Measurements from ENCODE around the gene SYNE3. TPM values are rescaled to one million over a fixed set of nuclear protein-coding genes. Genes with fewer than 3 reads are reported as not detected.

The SYNE3 gene
- total RNA-seq, 1 donor from 2014 or later, result 12.2 TPM

GRCh38 chr14:95527387-95528002 is 11.0 kb upstream of the SYNE3 start:
- ATAC-seq (peak; percentile 63), DNase-seq (no peak)
- intact Hi-C loops (cut with micrococcal nuclease), result loop anchor here (5.0 kb wide), 1 partner anchor 85 kb away; no protein-coding TSS in a partner anchor

DNA sequence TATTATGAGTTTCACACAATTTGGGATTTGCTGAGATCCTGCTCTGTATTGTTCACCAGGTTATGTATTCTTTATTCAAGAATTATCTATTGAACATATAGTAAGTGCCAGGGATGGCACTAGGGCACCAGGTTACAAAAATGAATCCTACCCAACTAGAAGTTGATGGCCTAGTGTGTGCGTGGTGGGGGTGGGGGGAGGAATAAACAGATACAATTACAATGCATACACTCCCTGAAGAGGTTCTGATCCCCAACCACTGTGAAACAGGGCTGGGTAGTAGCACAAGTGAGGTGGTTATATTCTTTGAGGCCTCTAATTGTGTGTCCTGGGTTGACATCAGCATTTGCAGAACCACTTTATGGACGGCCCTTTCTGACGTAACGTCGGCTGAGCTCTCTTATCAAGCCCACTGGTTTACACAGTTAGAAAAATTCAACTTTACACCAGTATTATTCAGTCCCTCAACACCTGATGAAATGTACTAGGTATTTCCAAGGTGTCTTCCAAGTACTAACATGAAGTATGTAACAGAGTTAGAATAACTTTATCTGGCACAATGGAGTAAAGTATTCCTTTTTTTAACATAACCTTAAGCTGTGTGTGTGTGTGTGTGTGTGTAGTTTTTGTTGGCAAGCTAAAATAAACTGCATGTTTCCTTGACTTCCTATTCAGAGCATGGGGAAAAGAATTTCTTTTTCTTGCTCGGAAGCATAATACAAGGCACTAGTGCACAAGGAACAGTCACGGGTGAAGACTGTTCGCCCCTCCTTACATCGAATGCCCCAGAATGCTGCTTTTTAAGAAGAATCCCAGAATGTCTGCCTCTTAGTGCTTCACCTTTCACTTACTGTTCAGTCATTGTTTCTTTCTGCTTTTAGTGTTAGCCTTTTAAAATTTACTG is 10.3 kb upstream of the SYNE3 start:
- intact Hi-C loops (cut with micrococcal nuclease), result loop anchor here (5.0 kb wide), 1 partner anchor 84 kb away; no protein-coding TSS in a partner anchor
- ATAC-seq (peak; percentile 50), DNase-seq (no peak)

GRCh38 chr14:95525999-95526398 is 9.5 kb upstream of the SYNE3 start:
- ATAC-seq, result no peak
- intact Hi-C loops (cut with micrococcal nuclease), result loop anchor here (5.0 kb wide), 1 partner anchor 84 kb away; no protein-coding TSS in a partner anchor
- no peak for DNase-seq

DNA sequence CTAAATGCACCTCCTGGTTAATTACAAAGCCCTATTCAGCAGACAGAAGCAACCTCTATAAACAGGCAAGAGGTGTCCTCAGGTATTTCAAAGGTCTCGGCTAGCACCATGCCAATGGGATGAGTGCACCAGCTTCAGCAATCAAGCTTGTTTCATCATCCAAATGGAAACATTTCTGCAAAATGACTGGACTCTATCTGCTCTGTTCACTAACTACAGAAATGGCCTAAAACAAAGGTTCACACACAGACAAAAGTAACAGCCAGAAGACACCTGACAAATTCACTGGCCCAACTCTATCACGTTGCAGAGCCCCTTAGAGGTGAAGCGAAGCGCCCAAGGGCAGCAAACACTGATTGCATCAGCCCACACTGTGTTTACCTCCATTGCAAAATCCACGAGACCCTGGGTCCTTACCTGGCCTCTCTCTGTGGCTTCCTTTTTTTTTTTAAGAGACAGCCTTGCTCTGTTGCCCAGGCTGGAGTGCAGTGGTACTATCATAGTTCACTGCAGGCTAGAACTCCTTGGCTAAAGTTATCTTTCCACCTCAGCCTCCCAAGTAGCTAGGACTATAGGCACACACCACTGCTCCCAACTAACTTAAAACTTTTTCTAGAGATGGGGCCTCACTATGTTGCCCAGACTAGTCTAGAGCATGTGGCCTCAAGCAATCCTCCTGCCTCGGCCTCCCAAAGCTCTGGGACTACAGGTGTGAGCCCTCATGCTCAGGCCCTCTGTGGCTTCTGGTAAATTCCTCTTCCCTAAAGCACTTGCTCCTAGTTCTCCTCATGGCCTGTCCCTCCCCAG is 8.5 kb upstream of the SYNE3 start:
- no peak for ATAC-seq
- no peak for DNase-seq
- intact Hi-C loops (cut with micrococcal nuclease), result loop anchor here (5.0 kb wide), 1 partner anchor 83 kb away; no protein-coding TSS in a partner anchor

DNA sequence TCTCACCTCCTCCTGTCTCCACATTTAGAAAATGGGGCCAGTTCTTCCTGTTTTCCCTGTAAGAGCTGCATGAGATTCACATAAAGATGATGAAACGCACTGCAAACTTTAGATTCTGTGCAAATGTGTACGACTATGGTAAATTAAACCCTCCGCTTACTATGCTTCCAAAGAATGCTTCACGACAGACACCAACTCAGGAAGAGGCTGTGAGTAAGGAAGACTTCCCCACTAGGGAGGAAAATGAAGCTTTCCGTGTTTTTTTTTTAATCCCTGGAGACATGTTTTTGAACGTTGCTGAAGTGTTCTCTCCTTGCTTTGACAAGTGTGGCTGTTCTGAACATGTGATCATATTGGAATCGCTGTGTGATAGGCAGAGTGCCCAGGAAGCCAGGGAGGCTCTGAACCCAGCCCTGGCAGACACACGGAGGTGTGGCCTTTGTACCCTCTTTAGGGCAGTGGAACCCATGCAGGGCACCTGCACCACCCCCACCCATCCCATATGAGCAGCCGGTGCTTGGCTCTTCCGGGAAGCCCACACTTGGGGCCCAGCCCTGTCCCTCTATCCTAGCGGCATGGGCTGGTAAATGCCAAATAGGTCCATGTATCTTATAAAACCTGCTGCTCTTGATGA is 7.5 kb upstream of the SYNE3 start:
- DNase-seq, result no peak
- peak; percentile 41 for ATAC-seq
- intact Hi-C loops (cut with micrococcal nuclease), result no loop called here

DNA sequence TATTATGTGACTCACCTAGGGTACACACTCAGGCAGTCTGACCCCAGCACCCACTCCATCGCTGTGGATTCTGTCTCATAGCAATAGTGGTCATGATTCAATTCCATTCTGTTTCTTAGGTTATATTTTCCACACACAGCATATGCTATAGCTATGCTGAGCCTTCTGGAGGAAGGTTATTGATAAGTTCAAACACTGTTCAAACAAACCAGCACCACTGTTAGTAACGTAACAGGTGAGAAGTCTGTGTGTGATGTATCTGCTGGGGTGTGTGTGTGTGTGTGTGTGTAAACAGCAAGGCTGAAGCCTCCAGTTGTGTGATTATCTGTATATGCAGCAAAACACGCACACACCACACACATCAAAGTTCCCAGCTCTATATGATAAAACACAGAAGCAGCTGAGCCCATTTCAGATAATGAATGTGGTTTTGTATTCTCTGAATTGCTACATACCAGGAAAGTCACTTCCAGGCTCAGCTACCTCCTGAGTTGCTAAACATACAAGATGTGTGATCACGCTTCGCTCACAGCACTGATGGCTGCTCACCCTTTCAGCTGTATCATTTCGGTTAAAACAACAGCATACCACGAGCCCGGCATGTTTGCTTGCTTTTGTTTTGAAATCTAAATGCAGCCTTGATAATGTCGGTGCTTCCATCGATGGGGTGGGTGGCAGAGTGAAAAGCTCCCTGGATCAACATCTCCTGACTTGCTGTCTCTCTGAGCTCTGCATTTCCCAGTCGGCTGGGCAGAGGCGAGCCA is 6.8 kb upstream of the SYNE3 start:
- DNase-seq (no peak), ATAC-seq (no peak)
- intact Hi-C loops (cut with micrococcal nuclease), result no loop called here

GRCh38 chr14:95522556-95522955 is 6.1 kb upstream of the SYNE3 start:
- intact Hi-C loops (cut with micrococcal nuclease), result no loop called here
- ATAC-seq (no peak), DNase-seq (no peak)

DNA sequence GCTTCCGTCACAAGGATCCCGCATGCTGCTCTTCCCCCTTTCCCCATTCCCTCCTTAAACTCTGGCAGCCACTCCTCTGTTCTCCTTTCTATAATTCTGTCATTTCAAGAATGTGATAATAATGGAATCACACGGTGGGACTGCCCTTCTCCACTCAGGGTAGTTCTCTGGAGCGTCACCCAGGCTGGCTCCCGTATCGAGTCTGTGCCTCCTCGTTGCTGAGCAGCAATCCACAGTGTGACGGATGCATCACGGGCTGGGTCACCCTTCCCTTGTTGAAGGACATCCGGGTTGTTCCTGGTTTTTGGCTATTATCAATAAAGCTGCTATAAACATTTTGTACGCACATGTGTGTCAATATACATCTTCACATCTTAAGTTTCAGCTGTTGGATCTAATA is 5.7 kb upstream of the SYNE3 start:
- intact Hi-C loops (cut with micrococcal nuclease), result no loop called here

DNA sequence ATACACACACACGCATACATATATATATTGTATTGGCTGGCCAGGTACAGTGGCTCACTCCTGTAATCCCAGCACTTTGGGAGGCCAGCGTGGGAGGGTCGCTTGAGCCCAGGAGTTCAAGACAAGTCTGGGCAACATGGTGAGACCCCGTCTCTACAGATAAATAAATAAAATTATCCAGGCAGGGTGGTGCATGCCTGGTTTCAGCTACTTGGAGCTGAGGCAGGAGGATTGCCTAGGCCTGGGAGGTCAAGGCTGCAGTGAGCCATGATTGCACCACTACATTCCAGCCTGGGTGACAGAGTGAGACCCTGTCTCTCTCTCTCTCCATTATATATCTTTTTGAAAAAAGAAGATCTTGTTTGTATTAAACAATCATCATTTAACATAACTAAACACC is 4.6 kb upstream of the SYNE3 start:
- no peak for ATAC-seq

More for the DNA sequence above, 5.7 kb upstream of the SYNE3 start:
- ATAC-seq, result no peak
- no peak for DNase-seq

GRCh38 chr14:95520346-95520745 is 3.9 kb upstream of the SYNE3 start:
- intact Hi-C loops (cut with micrococcal nuclease), result no loop called here
- ATAC-seq, result no peak
- DNase-seq, result no peak

More for the DNA sequence above, 4.6 kb upstream of the SYNE3 start:
- intact Hi-C loops (cut with micrococcal nuclease), result no loop called here
- no peak for DNase-seq

DNA sequence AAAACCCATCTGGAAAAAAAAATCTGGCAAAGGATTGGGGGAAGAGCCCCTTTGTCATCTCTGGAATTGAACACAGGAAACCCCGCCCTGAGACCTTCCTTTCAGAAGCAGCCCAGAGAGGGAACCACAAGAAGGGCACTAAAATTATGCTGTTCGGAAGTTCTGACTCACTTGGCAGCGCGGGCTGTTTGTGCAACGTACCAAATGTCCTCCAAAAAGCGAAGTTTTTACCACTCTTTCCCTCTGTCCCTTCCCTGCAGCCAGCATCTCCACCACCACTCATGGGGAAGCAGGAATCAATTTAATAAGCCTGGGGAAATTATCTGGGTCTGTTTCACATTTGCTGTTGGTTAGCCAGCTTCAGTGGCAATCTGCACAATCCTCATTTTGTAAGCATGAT is 3.2 kb upstream of the SYNE3 start:
- intact Hi-C loops (cut with micrococcal nuclease), result no loop called here
- peak; percentile 83 for DNase-seq
- ATAC-seq, result peak; percentile 4

DNA sequence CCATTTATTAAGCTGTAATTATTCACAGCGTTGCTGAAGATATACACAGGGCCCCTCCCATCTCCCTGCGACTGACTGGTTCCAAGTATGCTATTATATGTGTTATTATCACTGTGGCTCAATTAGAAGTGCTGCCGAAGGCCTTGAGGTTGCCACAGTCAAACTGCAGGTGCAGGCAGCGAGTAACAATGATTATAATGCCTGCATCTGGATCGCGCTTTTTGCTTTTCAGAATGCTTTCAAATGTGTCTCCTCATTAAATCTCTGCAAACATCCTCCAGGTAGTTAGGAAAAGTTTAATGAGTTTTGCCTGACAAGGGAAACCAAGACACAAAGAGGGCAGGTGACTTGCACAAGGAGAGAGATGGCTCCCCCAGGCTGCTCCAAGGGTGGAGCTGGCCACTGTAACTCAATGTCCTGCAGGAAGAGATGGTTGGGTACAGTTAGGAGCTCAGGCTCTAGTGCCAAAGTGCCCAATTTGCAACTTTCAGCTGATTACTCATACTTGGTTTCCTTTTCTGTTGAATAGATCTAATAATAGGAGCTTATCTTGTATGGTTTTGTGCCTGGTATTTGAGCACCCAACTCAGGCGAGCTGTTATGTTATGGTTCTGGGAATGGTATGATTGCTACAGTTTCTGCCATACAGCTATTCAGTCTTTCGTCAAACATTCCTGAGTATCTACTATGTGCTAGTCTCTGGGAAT is 1.7 kb upstream of the SYNE3 start:
- intact Hi-C loops (cut with micrococcal nuclease), result no loop called here
- ATAC-seq (peak; percentile 35), DNase-seq (no peak)

DNA sequence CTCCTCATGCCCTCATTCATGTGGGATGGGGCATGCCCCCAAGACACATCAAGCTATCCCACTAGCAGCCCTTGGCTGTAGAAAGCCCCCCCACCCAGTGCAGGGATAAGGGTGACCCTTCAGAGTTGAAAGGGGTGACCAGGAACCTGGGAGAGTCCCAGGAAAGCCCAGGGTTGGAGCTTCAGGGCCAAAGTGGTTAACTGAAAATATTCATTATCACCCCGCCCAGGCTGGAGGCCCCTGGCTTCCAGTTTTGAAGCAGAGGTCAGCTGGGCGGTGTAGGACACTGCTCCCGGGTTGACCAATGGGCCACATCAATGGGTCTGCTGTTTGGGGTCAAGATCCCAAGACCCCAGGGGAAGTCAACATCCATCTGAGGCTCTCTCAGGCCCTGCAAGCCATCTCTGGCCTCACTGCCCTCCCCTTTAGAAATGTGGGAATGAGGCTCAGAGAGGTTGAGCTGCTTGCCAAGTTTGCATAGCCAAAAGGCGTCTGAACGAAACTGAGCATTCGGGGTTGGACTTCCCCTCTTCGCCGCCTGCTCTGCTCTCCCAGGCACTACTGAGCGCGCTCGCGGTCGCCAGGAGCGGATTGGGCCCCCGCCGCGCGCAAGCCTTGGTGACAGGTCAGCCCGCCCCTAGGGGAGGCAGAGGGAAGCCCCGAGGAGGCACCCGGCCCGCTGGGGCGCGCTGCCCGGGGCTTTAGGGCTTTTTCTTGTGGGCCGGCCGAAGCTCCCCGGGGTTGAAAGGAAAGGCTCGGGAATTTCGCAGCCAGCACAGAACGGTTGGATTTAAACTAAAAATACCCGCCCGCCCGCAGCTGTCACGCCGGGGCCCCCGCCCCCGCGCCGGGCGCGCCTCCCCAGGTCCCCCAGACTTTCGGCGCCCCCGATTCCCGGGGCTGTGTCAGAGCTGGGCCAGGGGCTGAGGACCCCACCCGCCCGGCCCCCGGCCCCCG is 576 bp downstream of the SYNE3 start:
- intact Hi-C loops (cut with micrococcal nuclease), result no loop called here
- peak; percentile 86 for DNase-seq
- peak; percentile 68 for ATAC-seq

DNA sequence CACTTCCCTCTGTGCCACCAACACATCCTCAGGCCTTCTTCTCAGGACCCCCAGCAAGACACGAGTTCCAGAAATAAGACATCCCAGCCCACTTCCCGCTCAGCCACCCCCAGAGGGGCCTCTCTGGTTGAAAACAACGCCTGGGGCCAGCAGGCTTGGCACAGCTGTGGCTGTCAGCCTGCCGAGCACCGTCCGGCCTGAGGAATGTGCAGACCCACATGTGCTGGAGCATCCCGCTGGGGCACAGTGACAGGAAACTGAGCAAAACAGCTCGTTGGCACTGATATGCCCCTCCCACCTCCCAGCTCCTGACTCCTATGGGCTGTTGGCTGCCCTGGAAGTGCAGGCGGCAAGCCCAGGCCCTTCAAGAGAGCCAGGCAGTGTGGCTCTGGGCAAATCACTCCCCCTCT is 1.4 kb downstream of the SYNE3 start:
- DNase-seq, result peak; percentile 78
- intact Hi-C loops (cut with micrococcal nuclease), result no loop called here
- peak; percentile 37 for ATAC-seq

GRCh38 chr14:95514131-95515079 is 2.0 kb downstream of the SYNE3 start:
- intact Hi-C loops (cut with micrococcal nuclease), result no loop called here

DNA sequence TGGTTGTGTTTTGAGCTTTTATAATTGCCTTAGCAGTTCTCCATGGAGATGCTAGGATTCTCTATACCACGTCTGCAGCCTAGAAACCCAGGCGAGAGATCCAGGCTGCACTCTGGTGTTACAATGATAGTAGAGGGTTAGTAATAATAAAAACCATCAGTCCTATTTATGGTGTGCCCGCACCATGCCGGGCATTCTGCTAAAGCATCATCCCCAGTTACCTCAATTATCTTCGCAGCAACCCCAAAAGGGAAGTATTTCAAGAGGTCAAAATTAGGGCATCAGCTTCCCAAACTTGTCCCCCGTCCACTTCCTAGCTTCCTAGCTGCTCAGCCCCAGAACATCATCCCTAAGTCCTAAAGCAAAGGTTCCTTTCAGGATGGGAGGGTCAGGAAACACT is 3.2 kb downstream of the SYNE3 start:
- intact Hi-C loops (cut with micrococcal nuclease), result no loop called here
- DNase-seq (no peak), ATAC-seq (no peak)

More at GRCh38 chr14:95514131-95515079, 2.0 kb downstream of the SYNE3 start:
- DNase-seq (no peak), ATAC-seq (no peak)

Measured in left ventricle myocardium superior (tissue), 1 donor.